ENCODE data around the gene SSBP3. TPM values are rescaled to one million over a fixed set of nuclear protein-coding genes. Genes with fewer than 3 reads are reported as not detected.

SSBP3 gene
- total RNA-seq, 1 experiment from 2014 or later: 42.1 TPM

- Mint-ChIP-seq H3K27me3 (ENCODE audit: insufficient read depth, unreplicated experiment) (no peaks in the 10 kb centered on the region), H3K36me3 (ENCODE audit: insufficient read depth, unreplicated experiment) (peaks cover 13% of the 10 kb centered on the region), H3K4me3 (ENCODE audit: unreplicated experiment) (no peak overlapping the region), H3K9me3 (ENCODE audit: unreplicated experiment) (no peaks in the 10 kb centered on the region), H3K4me1 (ENCODE audit: low read depth, unreplicated experiment) (no peaks in the 10 kb centered on the region), H3K27ac (ENCODE audit: unreplicated experiment) (no peak overlapping the region)
- POLR2A ChIA-PET: no interaction called here
- no peaks in the 10 kb centered on the region for H3K4me1 ChIP-seq
- no peak overlapping the region for H3K4me3 ChIP-seq (ENCODE audit: low read depth, low read length)
- H3K27me3 ChIP-seq (replicated peaks; ENCODE audit: control insufficient read depth, insufficient read depth, low read length): no peaks in the 10 kb centered on the region
- TF ChIP-seq, protein P1, sequence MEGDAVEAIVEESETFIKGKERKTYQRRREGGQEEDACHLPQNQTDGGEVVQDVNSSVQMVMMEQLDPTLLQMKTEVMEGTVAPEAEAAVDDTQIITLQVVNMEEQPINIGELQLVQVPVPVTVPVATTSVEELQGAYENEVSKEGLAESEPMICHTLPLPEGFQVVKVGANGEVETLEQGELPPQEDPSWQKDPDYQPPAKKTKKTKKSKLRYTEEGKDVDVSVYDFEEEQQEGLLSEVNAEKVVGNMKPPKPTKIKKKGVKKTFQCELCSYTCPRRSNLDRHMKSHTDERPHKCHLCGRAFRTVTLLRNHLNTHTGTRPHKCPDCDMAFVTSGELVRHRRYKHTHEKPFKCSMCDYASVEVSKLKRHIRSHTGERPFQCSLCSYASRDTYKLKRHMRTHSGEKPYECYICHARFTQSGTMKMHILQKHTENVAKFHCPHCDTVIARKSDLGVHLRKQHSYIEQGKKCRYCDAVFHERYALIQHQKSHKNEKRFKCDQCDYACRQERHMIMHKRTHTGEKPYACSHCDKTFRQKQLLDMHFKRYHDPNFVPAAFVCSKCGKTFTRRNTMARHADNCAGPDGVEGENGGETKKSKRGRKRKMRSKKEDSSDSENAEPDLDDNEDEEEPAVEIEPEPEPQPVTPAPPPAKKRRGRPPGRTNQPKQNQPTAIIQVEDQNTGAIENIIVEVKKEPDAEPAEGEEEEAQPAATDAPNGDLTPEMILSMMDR (IDR thresholded peaks at IDR 0.05; ENCODE audit: insufficient read depth in 1 of 2, low read depth in 1 of 2, low read length in 1 of 2, severe bottlenecking in 1 of 2, unreplicated experiment in 1 of 2): no peak
- no TSS peak for BruUV-seq (replicated peaks)
- CTCF ChIA-PET: no interaction called here
- intact Hi-C loops (cut with micrococcal nuclease; ENCODE audit: unreplicated experiment): no loop called here
- no peaks in the 10 kb centered on the region for H3K36me3 ChIP-seq (ENCODE audit: control insufficient read depth, insufficient read depth, low read length)
- no peak for DNase-seq
- H3K9me3 ChIP-seq: no peaks in the 10 kb centered on the region
Measured at GRCh38 chr1:54252371-54252936, 153.7 kb downstream of the SSBP3 start.

DNA sequence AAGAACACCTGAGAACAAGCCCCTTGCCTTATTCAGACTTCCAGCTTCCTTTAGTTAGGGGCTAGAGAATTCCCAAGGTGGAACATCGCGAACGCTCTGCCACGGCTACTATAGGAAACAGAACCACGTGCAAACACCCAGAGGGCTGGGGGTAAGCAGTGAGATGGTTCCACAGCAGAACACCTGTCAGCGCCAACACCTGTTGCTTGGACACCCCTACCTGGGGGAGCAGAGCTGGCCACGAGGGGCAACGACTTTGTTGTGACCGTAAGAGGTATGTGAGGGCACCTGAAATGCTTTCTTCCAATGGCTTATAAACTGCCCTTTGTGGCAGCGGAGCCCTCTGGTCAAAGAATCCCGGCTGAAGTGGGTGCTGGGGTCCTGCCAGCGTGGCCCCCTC, 155.5 kb downstream of the SSBP3 start:
- H3K9me3 Mint-ChIP-seq (ENCODE audit: unreplicated experiment): no peaks in the 10 kb centered on the region
- DNase-seq: no peak
- CTCF ChIA-PET: no interaction called here
- H3K4me3 Mint-ChIP-seq (ENCODE audit: unreplicated experiment): no peak overlapping the region
- intact Hi-C loops (cut with micrococcal nuclease; ENCODE audit: unreplicated experiment): no loop called here
- H3K36me3 Mint-ChIP-seq (ENCODE audit: insufficient read depth, unreplicated experiment): peaks cover 13% of the 10 kb centered on the region
- no TSS peak for BruUV-seq (replicated peaks)
- no peaks in the 10 kb centered on the region; the same call in 1 of the 2 replicates for H3K36me3 ChIP-seq (ENCODE audit: control insufficient read depth, insufficient read depth, low read length)
- no peaks in the 10 kb centered on the region for H3K27me3 Mint-ChIP-seq (ENCODE audit: insufficient read depth, unreplicated experiment)
- H3K9me3 ChIP-seq: no peaks in the 10 kb centered on the region
- POLR2A ChIA-PET: no interaction called here
- no peak overlapping the region for H3K27ac Mint-ChIP-seq (ENCODE audit: unreplicated experiment)
- H3K27me3 ChIP-seq (replicated peaks; ENCODE audit: control insufficient read depth, insufficient read depth, low read length): no peaks in the 10 kb centered on the region
- no peaks in the 10 kb centered on the region for H3K4me1 Mint-ChIP-seq (ENCODE audit: low read depth, unreplicated experiment)
- TF ChIP-seq, protein P1 (IDR thresholded peaks at IDR 0.05; ENCODE audit: insufficient read depth in 1 of 2, low read depth in 1 of 2, low read length in 1 of 2, severe bottlenecking in 1 of 2, unreplicated experiment in 1 of 2): no peak
- no peak overlapping the region for H3K4me3 ChIP-seq (ENCODE audit: low read depth, low read length)
- no peaks in the 10 kb centered on the region for H3K4me1 ChIP-seq

DNA sequence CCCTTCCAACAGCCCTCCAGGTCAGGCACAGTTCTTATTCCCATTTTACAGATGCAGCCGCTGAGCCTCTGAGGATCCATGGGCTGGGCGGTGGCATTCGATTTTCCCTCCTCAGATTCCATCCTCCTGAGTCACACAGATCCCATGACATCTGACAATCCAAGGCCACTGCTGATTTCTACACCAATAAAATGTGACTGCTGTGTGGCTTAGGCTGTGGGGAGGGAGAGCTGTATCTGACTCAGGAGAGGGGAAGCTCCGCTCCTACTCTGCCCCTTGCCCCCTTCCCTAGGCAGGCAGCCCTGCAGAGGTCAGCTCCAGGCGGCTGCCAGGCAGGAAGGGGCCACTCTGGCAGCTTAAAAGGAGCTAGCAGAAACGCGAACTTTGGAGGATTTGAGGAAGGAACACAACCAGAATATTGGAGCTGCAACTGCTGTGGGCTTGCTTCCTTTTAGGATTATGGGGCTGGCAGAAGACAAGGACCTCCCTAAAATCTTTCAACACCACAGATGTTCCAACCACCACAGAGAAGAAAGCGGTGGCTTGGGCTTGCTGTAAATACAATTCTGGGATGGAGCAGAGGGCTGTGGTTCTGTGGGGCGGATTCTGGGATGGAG, 156.3 kb downstream of the SSBP3 start:
- Histone ChIP-seq H3K27me3 (replicated peaks; ENCODE audit: control insufficient read depth, insufficient read depth, low read length) (no peaks in the 10 kb centered on the region), H3K4me3 (ENCODE audit: low read depth, low read length) (no peak overlapping the region), H3K36me3 (ENCODE audit: control insufficient read depth, insufficient read depth, low read length) (no peaks in the 10 kb centered on the region; the same call in 1 of the 2 replicates), H3K4me1 (no peaks in the 10 kb centered on the region), H3K9me3 (no peaks in the 10 kb centered on the region)
- Mint-ChIP-seq H3K27ac (ENCODE audit: unreplicated experiment) (no peak overlapping the region), H3K9me3 (ENCODE audit: unreplicated experiment) (no peaks in the 10 kb centered on the region), H3K4me1 (ENCODE audit: low read depth, unreplicated experiment) (no peaks in the 10 kb centered on the region), H3K4me3 (ENCODE audit: unreplicated experiment) (no peak overlapping the region), H3K27me3 (ENCODE audit: insufficient read depth, unreplicated experiment) (no peaks in the 10 kb centered on the region), H3K36me3 (ENCODE audit: insufficient read depth, unreplicated experiment) (peaks cover 13% of the 10 kb centered on the region)
- BruUV-seq (replicated peaks): no TSS peak
- CTCF ChIA-PET: no interaction called here
- intact Hi-C loops (cut with micrococcal nuclease; ENCODE audit: unreplicated experiment): no loop called here
- DNase-seq: peak in 1 of 2 experiments; percentile 17
- TF ChIP-seq, protein P1 (IDR thresholded peaks at IDR 0.05; ENCODE audit: insufficient read depth in 1 of 2, low read depth in 1 of 2, low read length in 1 of 2, severe bottlenecking in 1 of 2, unreplicated experiment in 1 of 2): no peak
- POLR2A ChIA-PET: interaction anchor here (0.6 kb wide), 1 partner anchor 123 kb away, joined by 6 read pairs; no protein-coding TSS in a partner anchor
